Fibroblast of gingiva (primary cell): ENCODE data around the gene POLRMT.
A peak's percentile ranks its signal among the peaks of the same experiment; 100 is the strongest.
"Not testable (repeated sequence)": the region's sequence is repeated elsewhere in the genome, so short reads cannot be mapped to it uniquely, and the experiment has no call there.

Experiments
- DNase-seq: peaks from one replicate; pipeline ENCODE4 v3.0.0-alpha.2; 2011; ENCODE audit warnings: low read depth

POLRMT gene

GRCh38 chr19:633068-633785, at the start of gene POLRMT:
Gene POLRMT (minus strand): TSS chr19:633537. CDS start chr19:633512, 25 bp downstream.
- peak; percentile 98 for DNase-seq

GRCh38 chr19:682678-683320, 49.5 kb upstream of the POLRMT start:
- no peak for DNase-seq

DNA sequence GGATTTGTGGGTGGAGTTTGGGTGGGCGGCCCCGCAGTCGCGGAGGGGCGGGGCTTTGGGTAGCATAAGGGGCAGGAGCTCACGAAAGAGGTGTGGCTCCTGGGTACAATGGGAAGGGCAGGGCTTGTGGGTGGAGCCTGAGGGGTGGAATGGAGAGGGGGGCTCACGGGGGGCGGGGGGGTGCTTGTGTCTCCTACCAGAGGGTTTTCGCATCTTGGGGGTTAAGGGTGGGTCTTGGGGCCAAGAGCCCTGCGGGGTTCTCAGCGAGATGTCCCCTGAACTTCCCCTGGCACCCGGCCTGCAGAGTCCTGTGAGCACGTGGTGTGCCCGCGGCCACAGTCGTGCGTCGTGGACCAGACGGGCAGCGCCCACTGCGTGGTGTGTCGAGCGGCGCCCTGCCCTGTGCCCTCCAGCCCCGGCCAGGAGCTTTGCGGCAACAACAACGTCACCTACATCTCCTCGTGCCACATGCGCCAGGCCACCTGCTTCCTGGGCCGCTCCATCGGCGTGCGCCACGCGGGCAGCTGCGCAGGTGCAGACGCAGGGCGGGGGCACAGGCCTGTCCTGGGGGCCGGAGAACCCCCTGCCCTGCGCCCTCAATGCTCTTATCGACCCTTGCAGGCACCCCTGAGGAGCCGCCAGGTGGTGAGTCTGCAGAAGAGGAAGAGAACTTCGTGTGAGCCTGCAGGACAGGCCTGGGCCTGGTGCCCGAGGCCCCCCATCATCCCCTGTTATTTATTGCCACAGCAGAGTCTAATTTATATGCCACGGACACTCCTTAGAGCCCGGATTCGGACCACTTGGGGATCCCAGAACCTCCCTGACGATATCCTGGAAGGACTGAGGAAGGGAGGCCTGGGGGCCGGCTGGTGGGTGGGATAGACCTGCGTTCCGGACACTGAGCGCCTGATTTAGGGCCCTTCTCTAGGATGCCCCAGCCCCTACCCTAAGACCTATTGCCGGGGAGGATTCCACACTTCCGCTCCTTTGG, 48.0 kb upstream of the POLRMT start:
- DNase-seq = no peak

GRCh38 chr19:680287-681028, 47.1 kb upstream of the POLRMT start:
- peak; percentile 99 for DNase-seq

GRCh38 chr19:679418-680286, 46.3 kb upstream of the POLRMT start:
- DNase-seq = peak; percentile 87

- no peak for DNase-seq
Observed at GRCh38 chr19:678791-679388, 45.6 kb upstream of the POLRMT start.

DNA sequence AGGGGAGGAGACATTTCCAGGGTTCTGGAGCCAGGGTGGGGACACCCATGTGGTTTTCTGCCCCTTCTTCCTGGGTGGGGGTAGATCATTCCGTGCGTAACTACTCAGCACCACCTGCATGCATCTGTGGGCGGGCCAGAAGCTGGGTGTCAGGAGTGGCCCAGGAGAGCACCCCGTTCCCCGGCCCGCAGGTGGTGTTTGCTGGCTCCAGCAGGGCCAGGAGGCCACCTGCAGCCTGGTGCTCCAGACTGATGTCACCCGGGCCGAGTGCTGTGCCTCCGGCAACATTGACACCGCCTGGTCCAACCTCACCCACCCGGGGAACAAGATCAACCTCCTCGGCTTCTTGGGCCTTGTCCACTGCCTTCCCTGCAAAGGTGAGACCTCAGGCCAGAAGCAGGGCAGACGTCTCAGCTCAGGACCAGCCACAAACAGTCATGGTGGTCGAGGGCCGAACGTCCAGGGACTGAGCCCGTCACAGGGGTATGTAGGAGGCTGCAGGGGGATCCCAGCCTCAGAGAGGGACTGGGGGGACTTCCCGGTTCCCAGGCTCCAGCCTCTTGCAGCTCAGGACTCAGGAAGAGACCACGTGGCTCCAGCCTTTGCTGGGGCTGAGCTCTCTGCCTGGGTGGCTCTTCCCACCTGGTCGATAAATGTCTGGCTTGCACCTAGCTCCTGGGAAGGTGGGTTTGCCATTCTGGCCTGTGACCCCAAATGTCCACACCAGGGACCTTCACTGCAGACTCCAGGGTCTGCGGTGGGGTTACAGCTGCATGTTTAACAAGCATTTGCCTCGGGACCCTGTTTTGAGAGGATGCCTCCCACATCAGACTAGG, 44.5 kb upstream of the POLRMT start:
- no peak for DNase-seq

DNA sequence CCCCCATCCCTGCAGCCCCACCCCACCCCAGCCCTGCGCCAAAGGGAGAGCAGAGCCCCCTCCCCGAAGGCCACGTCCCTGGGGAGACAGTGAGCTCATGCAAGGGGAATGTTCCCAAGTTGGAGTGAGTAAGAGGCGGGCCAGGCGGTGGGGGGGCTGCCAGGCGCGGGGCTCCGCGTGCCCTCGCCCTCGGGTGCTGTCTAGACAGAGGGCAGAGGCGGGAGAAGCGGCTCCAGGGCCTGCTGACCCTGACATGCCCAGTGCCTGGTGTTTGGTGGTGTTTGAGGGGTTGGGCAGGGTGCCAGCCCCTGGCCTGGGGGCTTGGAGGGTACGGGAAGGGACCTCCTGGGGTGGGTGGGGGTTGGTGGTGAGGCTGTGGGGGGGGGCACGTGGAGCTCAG, 43.9 kb upstream of the POLRMT start:
- DNase-seq = peak; percentile 83

DNA sequence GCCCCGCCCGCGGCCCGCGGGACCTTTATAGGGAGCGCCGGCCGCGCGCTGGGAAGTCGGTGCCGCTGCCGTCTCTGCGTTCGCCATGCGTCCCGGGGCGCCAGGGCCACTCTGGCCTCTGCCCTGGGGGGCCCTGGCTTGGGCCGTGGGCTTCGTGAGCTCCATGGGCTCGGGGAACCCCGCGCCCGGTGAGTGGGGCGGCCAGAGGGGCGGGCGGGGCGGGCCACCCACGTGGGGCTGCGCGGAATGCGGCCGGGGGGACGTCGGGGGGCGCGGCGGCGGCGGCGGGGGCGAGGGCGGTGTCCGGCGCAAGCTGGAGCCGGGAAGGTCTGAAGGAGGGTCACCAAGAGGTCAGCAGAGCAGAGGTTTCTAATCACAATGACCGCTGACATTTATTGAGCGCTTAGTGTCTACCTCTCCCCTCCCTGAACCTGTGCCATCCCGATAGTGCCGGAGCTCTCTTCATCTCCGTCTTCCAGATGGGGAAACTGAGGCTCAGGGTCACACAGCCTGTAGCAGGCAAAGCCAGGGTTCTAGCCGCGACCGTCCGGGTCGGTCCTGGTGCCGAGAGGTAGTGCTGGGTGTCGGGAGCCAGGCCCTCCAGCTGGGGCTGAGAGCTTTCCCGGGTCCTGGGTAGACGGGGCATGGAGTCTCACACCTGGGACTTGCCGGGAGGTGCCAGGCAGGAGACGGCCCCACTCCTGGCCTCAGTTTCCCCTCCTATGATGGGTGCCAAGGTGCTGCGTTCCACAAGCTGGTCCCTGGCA, 43.2 kb upstream of the POLRMT start, which contains the start of gene FSTL3:
Gene FSTL3, plus strand, starts transcription at position 54 of the 767 bp plus-strand sequence. Its CDS starts 32 bp downstream, at position 86.
- peak; percentile 37 for DNase-seq

- DNase-seq = no peak
Observed at GRCh38 chr19:676007-676338, 42.6 kb upstream of the POLRMT start.

GRCh38 chr19:674282-675151, 41.2 kb upstream of the POLRMT start:
- no peak for DNase-seq

DNA sequence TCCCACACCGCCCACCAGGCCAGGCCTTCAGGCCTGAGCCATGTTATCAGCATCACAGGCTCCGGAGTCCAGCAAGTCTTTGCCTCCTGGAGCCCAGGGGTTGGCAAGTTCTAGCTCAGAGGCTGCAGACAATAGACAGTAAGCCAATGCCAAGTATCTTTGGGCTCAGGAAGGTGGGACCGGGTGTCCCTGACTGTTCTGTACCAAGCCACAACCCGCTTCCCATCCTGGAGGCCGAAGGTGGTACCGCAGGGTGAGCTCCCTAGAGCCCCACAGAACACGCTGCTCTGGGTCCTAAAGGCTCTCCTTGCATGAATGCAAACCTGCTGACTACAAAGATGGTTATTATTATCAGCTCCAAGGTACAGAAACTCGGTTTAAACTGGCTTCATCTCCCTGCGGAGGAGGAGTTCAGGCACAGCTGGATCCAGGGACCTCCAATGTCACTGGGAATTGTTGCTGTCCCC, 37.3 kb upstream of the POLRMT start:
- no peak for DNase-seq

DNA sequence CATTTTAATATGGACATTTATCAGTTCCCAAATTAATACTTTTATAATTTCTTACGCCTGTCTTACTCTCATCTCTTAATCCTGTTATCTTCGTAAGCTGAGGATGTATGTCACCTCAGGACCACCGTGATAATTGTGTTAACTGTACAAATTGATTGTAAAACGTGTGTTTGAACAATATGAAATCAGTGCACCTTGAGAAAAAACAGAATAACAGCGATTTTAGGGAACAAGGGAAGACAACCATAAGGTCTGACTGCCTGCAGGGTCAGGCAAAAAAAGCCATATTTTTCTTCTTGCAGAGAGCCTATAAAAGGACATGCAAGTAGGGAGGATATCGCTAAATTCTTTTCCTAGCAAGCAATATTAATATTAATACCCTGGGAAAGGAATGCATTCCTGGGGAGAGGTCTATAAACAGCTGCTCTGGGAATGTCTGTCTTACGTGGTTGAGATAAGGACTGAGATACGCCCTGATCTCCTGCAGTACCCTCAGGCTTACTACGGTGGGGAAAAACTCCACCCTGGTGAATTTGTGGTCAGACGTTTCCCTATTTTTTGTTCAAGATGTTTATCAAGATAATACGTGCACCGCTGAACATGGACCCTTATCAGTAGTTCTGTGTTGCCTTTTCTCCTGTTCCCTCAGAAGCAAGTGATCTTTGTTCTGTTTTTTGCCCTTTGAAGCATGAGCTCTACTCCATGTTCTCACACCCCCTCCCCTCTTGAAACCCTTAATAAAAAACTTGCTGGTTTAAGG, 35.5 kb upstream of the POLRMT start:
- DNase-seq = not testable (repeated sequence)

- DNase-seq = not testable (repeated sequence)
Observed at GRCh38 chr19:666985-667573, 33.7 kb upstream of the POLRMT start.

DNA sequence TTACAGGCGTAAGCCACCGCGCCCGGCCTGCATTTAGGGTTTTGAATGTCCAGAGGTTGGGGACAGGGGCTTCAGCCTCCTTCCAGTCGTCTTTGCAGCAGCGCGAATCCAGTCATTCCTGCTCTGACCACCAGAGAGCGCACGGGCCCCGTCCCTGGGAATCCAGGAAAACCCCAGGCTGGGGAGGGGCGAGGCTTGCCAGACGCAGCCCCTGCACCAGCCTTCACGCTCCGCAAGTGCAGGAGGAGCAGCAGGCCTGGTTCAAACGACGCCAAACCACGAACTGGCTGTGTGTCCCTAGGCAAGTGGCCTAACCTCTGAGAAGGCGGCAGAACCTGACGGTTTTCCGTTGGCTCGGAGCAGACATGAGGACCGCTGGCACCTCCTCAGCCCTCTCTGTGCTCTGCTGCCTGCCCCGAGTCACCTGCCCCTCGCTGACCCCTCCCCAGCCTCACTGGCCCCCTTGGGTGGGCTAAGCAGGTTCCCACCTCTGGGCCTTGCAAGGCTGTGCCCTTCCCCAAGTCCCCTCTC, 31.6 kb upstream of the POLRMT start:
- peak; percentile 60 for DNase-seq

DNA sequence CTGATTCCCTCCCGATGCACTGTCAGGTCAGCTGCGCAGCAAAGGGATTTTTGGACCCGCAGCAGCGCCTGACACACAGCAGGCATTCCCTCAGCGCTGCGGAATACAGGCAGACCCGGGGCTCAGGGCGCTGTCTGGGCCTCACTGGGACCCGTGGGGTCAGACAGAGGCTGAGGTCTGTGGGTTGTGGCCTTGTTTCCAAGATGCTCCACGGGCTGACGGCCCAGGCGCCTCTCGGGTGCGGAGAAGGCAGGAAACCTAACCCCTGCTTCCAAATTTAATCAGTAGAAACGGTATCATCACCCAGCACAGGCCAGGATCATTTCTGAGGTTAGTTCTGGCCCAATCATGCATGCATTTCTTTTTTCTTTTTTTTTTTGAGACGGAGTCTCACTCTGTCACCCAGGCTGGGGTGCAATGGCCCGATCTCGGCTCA, 30.4 kb upstream of the POLRMT start:
- no peak for DNase-seq
